Activated CD8-positive, alpha-beta memory T cell treated with anti-CD3 and anti-CD28 coated beads, Interleukin-2, amount 50 U/mL, for 24 hours (primary cell): ENCODE measurements around the gene HAUS8.

Experiments
- DNase-seq: peaks from one replicate; pipeline ENCODE4 v3.0.0-alpha.2; 2020; ENCODE audit errors: extremely low read depth

Gene HAUS8

DNA sequence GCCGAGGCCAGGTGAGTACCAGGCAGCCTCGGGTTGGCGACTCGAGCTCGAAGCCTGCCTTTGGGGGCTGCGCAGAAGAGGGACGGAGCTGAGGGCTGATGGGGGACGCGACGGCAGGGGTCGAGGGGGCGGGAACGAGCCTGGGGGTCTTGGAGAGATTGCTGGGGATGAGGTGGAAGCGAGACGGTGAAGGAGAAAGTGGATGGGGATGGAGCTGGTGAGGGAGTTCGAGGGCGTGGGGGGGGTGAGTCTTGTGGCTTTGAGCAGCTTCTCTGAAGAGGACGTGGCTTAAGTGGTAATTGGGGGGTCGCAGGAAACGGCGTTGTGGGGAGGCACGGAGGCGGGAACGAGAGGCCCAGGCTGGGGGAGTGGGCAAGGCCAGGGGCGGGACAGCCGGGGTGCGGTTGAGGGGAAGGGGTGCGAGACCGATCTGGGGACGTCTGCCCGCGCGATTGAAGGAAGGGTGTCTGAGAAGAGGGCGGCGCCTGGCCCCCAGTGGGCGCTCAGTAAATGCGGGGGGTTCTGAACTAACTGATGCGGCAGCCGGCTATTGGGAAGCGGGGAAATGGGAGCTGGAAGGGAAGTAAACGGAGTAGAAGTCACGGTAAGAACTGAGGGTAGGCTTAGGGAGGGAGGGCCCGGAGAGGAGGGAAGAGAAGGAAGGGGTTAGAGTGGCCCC is 751 bp upstream of the HAUS8 start:
- DNase-seq: no peak

DNA sequence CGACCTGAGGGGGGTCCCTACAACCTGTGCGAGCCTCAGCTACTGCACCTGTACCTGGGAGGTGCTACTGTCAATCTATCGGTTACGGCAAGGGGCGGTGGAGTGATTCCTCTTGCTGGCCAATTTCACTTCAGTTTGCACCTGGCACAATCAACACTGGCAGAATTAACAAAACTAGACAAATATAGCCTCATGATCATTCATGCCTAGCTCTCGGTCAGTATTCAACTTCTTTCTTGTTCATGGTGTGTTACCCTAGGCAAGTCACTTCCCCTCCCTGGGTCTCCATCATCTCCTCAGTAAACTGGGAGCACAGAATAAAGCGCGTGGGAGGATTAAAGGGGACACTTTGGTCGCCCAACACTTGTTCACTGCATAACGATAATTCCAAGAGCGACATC is 618 bp downstream of the HAUS8 start:
- DNase-seq: no peak

DNA sequence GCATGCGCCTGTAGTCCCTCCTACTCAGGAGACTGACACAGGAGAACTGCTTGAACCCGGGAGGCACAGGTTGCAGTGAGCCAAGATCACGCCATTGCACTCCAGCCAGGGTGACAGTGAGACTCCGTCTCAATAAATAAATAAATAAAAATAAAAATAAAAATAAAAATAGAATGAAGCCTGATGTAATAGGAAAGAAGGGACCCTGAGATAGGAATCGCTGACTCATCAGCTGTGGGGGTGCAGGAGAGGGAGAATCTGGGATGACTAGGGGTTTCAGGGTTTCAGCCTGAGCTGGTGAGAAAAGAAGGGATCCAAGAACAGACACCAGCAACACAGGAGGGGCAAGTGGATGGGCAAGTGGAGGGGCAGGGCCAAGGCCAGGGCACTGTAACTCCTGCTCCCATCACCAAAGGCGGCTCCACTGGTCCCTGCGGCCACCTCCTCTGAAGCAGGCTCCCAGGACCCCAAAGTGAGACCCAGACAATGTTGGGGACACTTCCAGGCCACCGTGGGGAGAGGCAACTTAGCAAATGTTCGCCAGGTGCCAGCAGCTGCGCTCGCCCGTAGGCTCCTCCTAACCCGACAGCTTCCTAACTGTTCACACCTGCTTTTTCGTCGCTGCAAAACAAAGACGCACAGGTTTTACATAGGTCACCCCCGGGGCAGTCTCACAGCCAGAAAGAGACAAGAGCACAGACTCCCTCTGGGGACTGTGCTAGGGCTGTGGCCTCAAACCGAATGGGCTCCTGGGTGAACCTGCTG is 1.2 kb downstream of the HAUS8 start:
- no peak for DNase-seq

DNA sequence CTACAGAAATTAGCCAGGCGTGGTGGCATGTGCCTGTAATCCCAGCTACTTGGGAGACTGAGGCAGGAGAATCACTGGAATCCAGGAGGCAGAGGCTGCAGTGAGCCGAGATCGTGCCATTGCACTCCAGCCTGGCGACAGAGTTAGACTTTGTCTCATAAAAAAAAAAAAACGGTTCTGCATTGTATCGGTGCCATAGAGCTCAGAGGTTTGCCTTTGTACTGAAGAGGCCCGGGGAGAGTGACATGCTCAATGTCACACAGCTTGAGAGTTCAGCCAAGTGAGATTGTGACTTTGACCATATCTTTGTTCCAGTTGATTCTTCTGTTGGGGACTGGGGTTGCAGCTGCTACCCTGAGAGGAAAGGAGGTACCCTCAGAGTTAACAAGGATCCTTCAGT is 4.3 kb downstream of the HAUS8 start:
- no peak for DNase-seq

DNA sequence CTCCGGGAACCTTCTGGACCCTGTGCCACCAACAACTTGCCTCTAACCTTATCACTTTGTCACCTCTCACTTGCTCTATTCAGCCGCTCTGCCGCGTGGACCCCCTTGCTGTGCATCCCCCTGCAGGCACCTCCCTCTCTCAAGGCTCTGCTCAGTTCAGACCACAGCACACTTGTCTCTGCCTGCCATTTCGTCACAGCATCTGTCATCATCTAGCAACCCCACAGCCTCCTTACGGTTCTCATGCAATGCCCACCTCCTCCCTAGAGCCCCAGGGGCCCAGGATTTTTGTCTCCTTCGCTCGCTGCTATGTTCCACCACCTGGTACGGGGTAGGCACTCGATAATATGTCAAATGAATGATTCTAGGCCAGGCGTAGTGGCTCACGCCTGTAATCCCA is 4.8 kb downstream of the HAUS8 start:
- no peak for DNase-seq

DNA sequence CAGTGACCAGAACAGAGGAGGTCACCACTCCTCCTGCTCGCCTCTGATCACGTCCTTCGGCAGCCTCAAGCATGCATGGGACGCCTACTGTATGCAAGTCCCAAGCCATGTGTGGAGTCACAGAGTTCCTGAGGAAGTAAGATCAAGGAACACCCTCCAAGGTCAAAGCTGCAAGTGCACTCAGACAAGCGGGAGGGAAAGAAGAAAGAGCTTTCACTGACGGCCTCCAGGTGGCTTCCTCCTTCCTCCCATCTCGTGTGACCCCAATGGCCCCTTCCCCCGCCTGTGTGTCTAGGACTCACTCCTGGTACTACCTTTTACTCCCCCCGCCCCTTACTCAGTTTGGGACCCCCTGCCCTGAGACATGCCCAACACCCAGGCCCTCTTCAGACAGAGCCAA is 6.1 kb downstream of the HAUS8 start:
- DNase-seq: no peak

DNA sequence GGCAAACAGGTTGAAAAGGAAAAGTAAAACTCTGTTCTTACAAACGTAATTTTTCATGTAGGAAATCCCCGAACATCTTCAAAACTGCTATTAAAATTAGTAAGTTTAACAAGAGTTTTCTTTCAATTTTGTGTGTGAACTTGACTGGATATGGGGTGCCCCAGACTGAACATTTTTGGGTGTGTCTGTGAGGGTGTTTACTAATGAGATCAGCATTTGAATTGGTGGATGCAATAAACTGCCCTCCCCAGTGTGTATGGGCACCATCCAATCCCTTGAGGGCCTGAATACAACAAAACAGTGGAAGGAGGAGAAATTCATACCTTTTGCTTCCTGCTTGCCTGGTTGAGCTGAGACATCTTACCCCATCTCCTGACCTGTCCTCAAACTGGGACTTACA is 11.8 kb downstream of the HAUS8 start:
- no peak for DNase-seq

DNA sequence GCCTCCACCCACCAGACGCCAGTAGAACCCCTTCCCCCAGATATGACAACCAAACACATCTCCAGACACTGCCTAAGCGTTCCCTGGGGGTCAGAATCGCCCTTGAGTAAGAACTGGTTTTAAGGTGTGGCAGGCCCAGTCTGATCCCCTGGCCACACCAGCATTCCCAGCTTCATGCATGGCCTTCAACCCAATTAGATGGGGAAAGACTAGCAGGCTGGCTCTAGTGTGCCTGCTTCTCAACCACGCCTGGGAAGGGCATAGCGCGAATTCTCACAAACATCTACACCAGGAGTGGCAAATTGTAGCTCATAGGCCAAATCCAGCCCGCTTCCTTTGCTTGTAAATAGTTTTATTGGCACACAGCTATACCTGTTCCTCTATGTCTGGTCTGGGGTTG is 13.6 kb downstream of the HAUS8 start:
- no peak for DNase-seq

DNA sequence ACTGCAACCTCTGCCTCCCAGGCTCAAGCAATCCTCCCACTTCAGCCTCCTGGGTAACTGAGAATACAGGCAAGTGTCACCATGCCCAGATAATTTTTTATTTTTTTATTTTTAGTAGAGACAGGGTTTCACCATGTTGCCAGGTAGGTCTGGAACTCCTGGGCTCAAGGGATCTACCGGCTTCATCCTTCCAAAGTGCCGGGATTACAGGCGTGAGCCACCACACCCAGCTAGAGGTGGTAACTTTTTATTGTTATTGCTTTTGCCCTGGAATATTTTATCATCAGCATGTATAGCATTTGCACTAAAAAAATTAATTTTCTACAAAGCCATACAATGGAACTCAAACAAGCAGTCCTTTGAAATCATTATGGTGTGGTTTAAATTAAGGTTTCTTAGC is 14.0 kb downstream of the HAUS8 start:
- DNase-seq: no peak

DNA sequence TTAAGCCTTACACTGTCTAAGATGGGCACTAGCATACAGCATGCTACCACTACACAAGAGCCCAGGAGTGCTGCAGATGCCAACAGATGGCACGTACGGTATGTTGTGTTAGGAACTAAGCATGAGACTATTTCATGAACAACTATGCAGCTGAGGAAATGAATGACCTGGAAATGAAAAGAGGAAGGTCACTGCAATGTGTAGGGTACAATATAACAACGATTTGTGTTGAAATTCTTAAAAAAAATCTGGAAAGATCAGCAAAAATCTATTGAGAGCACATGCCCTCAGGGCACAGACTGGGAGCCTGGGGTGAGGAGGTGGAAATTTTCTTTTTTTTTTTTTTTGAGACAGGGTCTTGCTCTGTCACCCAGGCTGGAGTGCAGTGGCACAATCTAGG is 14.4 kb downstream of the HAUS8 start:
- no peak for DNase-seq

DNA sequence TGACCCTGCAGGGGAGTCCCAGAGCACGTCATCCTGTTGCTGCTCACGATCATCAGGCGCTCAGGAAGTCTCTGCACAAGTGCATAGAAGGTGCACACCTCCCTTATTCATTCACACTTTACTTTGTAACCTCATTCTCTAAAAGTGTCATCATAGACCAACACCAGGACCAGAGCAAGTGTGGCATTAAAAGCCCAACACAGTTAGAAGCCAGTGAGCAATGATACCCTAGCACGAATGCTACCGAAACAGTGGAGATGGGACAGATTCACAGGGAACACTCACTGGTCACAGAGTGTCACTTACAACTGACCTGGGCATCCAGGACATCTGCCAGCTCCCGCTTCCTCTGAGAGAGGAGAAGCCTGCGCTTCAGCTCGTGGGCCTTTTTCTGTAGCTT is 17.0 kb downstream of the HAUS8 start:
- DNase-seq: no peak

DNA sequence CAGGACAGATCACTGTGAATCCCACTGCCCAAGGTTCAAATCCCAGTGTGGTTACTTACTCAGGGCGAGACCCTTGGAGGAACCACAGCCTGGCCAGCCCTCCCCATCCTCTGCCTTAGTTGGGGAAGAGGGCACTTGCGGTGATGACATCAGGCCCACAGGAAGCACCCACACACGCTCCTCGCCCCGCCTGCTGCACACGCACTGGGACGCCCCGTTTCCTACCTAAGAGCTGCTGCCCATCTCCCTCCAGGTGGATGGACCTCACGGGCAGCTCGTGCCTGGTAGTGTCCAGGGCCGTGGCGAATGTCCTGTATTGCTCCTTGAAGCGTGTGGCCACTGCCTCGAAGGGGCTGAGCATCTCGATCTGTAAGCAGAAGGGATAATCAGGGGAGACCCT is 19.6 kb downstream of the HAUS8 start:
- DNase-seq: no peak

DNA sequence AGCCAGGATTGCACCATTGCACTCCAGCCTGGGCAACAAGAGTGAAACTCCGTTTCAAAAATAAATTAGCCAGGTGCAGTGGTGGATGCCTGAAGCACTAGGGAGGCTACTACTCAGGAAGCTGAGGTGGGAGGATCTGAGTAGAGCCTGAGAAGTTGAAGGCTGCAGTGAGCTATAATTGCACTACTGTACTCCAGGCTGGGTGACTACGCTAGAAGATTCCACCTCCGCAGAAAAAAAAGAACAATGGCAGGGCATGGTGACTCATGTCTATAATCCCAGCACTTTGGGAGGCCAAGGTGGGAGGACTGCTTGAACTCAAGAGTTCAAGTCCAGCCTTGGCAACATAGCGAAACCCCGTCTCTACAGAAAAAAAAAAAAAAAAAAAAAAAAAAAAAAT is 20.5 kb downstream of the HAUS8 start:
- no peak for DNase-seq

DNA sequence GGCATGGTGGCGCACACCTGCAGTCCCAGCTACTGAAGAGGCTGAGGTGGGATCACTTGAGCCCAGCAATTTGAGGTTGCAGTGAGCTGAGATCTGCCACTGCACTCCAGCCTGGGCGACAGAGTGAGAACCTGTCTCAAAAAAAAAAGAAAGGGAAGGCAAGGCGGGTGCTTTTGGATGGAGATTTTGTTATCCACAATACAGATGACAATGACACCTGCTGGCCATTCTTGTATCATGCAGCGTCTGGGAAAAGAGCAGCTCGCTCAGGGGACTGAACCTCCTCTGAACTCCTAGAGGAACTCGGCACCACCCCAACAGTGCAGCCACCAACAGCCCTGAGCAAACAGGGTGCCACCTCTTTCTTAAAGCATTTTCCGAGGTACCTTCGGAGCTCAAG is 22.8 kb downstream of the HAUS8 start:
- DNase-seq: no peak

DNA sequence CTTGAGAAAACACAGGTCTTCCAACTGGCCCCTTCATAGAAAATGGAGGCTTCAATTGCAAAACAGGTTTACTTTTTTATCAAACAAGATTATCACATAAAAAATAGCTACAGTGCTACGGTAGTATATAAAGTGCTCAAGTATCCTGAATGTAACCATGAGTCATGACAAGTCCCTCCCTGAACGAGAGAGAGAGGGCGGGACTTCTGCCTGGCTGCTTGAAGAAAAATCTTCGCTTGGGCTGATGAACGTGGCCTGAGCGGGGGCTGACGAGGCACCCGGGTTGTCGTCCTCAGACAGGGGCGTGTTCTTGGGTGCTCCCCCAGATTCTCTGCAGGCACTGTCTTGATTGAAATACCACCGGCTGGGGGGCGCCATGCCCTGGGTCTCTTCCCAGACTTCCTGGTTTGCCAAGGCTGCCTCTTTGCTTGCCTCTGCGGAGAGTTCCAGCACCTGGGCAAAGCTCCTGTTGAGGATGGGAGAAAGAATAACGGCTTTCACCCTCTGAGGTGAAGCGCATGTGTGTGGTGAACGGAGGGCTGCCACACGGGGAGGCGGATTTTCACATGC is 25.5 kb downstream of the HAUS8 start:
- no peak for DNase-seq

DNA sequence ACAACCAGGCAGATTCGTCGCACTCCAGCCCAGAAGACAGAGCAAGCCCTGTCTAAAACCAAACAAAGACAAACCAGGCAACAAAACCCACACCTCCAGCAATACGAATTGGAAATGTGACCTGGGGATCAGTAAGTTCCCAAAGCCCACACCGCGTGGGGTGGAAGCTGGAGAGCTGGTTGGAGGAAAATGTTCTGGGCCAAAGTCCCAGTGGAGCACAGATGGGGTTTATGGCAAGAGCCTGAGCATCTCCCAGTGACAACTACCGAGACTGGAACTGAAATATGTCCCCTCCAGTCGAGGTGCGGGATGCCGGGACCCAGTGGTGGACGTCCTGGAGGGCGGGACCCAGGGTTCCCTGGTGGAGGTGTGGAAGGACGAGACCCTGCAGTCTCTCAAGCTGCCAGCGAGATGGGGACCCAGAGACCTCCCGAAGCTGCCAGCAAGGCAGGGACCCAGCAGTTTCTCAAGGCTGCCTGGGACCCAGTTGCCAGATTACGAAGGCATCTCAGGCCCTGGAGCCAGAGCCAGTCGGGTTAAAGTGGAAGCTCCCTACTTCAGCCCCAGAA is 26.3 kb downstream of the HAUS8 start:
- no peak for DNase-seq

DNA sequence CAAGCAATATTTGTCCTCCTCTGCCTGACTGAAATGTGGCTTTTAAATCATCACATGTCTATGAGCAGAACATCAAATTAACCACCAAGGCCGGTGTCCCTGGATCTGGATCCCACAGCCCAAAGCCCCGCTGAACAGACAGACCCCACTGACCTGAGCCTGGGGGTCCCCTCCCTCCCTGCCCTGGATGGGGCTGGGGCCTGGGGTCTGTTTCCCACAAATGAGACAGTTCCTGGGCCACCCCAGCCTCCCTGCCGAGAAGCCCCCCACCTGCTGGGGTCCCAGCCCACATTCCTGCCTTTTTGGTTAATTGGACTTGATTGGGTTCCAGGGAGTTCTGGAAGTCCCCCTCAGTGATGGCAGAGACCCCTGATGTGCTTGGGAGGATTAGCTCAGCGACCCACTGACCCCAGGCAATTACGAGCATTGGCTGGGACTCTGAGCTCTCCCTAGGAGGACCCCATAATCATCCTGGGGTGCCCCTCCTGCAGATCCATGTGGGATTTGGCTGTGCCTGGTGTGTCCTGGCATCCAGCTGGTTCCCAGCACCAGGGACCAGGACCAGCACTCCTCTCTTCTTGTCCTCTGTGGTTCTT is 29.2 kb downstream of the HAUS8 start:
- DNase-seq: no peak

DNA sequence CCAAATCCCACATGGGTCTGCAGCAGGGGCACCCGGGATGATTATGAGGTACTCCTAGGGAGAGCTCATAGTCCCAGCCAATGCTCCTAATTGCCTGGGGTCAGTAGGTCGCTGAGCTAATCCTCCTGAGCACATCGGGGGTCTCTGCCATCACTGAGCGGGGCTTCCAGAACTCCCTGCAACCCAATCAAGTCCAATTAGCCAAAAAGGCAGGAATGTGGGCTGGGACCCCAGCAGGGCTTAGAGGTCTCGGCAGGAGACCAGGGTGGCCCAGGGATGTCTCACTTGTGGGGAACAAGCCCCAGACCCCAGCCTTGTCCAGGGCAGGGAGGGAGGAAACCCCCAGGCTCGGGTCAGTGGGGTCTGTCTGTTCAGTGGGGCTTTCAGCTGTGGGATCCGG is 31.5 kb downstream of the HAUS8 start:
- DNase-seq: no peak

DNA sequence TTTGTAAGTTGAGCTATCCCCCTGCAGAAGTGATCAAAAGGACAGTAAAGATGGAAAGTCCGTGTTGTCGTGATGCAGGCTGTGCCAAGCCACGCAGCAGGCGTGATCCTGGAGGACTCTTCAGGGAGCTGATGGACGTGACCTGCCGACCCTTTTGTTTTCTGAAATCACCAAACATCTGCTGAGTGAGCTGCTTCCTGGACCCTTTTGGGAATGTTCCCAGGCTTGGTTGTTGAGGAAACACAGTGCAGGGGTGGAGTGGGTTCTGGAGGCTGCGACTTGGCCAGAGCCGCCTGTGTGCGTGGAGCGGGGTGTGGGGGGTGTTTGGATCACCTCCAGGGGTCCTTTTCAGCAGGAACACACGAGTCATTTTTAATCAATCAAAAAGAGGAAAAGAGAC is 33.3 kb downstream of the HAUS8 start:
- no peak for DNase-seq

DNA sequence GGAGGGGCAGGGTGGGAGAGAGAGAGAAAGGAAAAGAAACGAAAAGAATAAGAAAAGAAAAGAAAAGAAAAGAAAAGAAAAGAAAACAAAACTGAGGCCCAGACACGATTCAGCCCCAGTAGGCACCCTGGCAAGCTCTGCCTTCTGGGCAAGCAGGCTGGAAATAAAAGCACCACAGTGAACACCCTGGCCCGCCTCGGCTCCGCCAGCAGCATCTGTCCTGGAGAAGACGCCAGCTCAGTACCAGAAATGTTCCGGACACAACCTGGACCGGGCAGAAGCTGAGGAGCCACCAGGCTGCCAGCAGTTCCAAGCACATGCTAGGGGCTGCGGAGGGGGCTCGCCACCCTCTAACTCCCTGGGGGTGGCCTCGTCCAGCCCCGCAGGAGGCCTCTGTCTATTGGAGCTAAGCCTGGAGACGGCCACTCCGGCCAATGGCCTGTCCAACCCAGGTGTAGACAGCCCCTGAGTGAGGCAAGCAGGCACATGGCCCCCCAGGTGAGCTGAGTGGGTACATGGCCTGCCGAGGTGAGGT is 37.2 kb downstream of the HAUS8 start:
- no peak for DNase-seq

DNA sequence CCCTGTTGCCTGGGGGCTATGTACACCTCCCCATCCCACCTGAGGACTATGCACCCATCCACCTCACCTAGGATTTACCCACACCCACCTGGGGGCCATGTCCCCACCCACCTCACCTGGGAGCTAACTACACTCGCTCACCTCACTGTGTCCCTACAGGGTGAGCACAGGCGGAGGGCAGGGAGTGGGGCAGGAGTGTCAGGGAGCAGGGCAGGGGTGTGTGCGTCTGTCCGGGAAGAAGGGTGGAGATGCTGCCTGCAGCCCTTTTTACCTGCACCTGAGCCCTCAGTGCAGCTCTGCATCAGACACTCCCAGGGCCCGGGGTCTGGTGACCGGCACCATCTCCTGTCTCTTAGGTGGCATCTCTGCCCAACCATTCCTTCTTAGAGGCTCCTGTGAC is 38.1 kb downstream of the HAUS8 start:
- DNase-seq: no peak

DNA sequence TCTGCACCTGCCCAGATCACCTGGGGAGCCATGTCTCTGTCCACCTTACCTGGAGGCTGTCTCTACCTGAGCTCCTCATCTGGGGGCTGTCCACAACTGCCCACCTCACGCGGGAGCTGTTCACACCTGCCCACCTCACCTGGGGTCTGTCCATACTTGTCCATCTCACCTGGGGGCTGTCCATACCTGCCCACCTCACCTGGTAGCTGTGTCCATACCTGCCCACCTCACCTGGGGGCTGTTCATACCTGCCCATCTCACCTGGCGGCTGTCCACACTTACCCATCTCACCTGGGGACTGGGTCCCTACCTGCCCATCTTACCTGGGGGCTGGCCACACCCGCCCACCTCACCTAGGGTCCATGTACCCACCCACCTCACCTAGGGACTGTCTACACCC is 38.6 kb downstream of the HAUS8 start:
- no peak for DNase-seq
